Tibial nerve (tissue), 4 donors: Measurements from ENCODE around the gene ZFPM1. TPM values are rescaled to one million over a fixed set of nuclear protein-coding genes. Genes with fewer than 3 reads are reported as not detected.
A peak's percentile ranks its signal among the peaks of the same experiment; 100 is the strongest.

Source experiments
- DNase-seq, 2 donors: peaks; one replicate each; pipeline ENCODE4 v3.0.0-alpha.2; 2019; ENCODE audit warnings: low spot score in 2 of 2
- H3K27ac ChIP-seq, 4 donors: fragments of 200-600 bp; sonication (generic) in 3 of 4; one replicate each; pipeline ENCODE4 v1.5.1; 2017 to 2019; ENCODE audit warnings: mild to moderate bottlenecking in 1 of 4
- H3K27me3 ChIP-seq, 2 donors: fragments of 200-600 bp; sonication (generic) in 1 of 2; one replicate each; pipeline versions ENCODE4 v1.5.1 to v1.6.0; 2017 to 2019
- H3K36me3 ChIP-seq, 3 donors: fragments of 200-600 bp; sonication (generic); one replicate each; pipeline ENCODE4 v1.5.1; 2018 to 2019
- H3K4me1 ChIP-seq, 4 donors: fragments of 200-600 bp; sonication (generic) in 3 of 4; one replicate each; pipeline ENCODE4 v1.5.1; 2017 to 2019
- H3K4me3 ChIP-seq, 4 donors: fragments of 200-600 bp; sonication (generic) in 3 of 4; one replicate each; pipeline ENCODE4 v1.5.1; 2017 to 2019; ENCODE audit warnings: mild to moderate bottlenecking in 1 of 4, moderate library complexity in 1 of 4
- H3K9me3 ChIP-seq, 4 donors: fragments of 200-600 bp; sonication (generic) in 3 of 4; one replicate each; pipeline ENCODE4 v1.5.1; 2017 to 2019
- CTCF ChIP-seq, 5 experiments: fragments of 200-600 bp in 3 of 5; fragments of 450-650 bp in 2 of 5; sonication (generic) in 3 of 5; IDR thresholded peaks; one replicate each; pipeline ENCODE4 v1.5.1; 2016 to 2019; ENCODE audit warnings: antibody characterized with exemption in 5 of 5, mild to moderate bottlenecking in 3 of 5, moderate library complexity in 2 of 5
- EP300 ChIP-seq, 2 donors: sonication (generic); formaldehyde crosslinking; IDR thresholded peaks; one replicate each; pipeline ENCODE4 v1.6.1; 2017; ENCODE audit warnings: antibody characterized with exemption in 2 of 2, mild to moderate bottlenecking in 1 of 2
- POLR2A ChIP-seq, 2 donors: fragments of 450-650 bp; IDR thresholded peaks; one replicate each; pipeline ENCODE4 v1.6.1; 2017; ENCODE audit warnings: antibody characterized with exemption in 2 of 2, mild to moderate bottlenecking in 2 of 2, moderate library complexity in 2 of 2
- WGBS, 2 donors: methylation state at CpG; one replicate each; pipeline ENCODE4 v1.1.5; 2018; 5-methylcytosine and 5-hydroxymethylcytosine counted together
- total RNA-seq, 4 donors: library from RNA; depleted of rRNA; stranded (reverse); fragments of >200 nt; gene quantifications; one replicate each; pipeline ENCODE4 v1.1.0, GENCODE V29; 2016

The ZFPM1 gene
- total RNA-seq, 4 donors from 2014 or later = 0.44 to 1.2 (median 0.71) TPM

GRCh38 chr16:88448461-88449266, 4.4 kb upstream of the ZFPM1 start:
- DNase-seq = no peak
- H3K27me3 ChIP-seq = peaks cover 0 to under 1% of the 10 kb centered on the region in 2 donors
- H3K36me3 ChIP-seq = no peaks in the 10 kb centered on the region
- TF ChIP-seq CTCF (IDR thresholded peaks at IDR 0.05) = no peak
- no peak for TF ChIP-seq EP300 (IDR thresholded peaks at IDR 0.05)
- TF ChIP-seq POLR2A (IDR thresholded peaks at IDR 0.05) = no peak
- H3K9me3 ChIP-seq = no peaks in the 10 kb centered on the region
- no peak overlapping the region for H3K27ac ChIP-seq
- no peak overlapping the region for H3K4me3 ChIP-seq
- peaks cover 0 to 18% (median 3%) of the 10 kb centered on the region in 4 donors for H3K4me1 ChIP-seq
- 34 to 43% methylated on average over 21 to 25 of the region's 26 CpGs for WGBS, 2 donors

GRCh38 chr16:88449267-88449561, 3.9 kb upstream of the ZFPM1 start:
- TF ChIP-seq POLR2A (IDR thresholded peaks at IDR 0.05) (no peak), EP300 (IDR thresholded peaks at IDR 0.05) (no peak), CTCF (IDR thresholded peaks at IDR 0.05) (no peak)
- H3K9me3 ChIP-seq = no peaks in the 10 kb centered on the region

GRCh38 chr16:88451586-88452481, 1.2 kb upstream of the ZFPM1 start:
- H3K36me3 ChIP-seq = no peaks in the 10 kb centered on the region
- no peak for TF ChIP-seq POLR2A (IDR thresholded peaks at IDR 0.05)
- no peak for TF ChIP-seq EP300 (IDR thresholded peaks at IDR 0.05)
- no peak for TF ChIP-seq CTCF (IDR thresholded peaks at IDR 0.05)
- peaks cover 0 to 49% (median 28%) of the 10 kb centered on the region in 4 donors for H3K4me1 ChIP-seq
- no peak for DNase-seq
- peak overlapping the region in 2 of 4 donors; percentile 78 to 83 for H3K27ac ChIP-seq
- 58 to 72% methylated on average over 15 to 22 of the region's 30 CpGs for WGBS, 2 donors
- no peaks in the 10 kb centered on the region for H3K9me3 ChIP-seq
- H3K4me3 ChIP-seq = peak overlapping the region in 3 of 4 donors; percentile 48 to 68 (median 63)
- peaks cover 0 to 26% of the 10 kb centered on the region in 2 donors for H3K27me3 ChIP-seq

More at GRCh38 chr16:88449267-88449561, 3.9 kb upstream of the ZFPM1 start:
- no peak for DNase-seq
- peaks cover 0 to 6% of the 10 kb centered on the region in 2 donors for H3K27me3 ChIP-seq
- peaks cover 0 to 24% (median 9%) of the 10 kb centered on the region in 4 donors for H3K4me1 ChIP-seq
- H3K36me3 ChIP-seq = no peaks in the 10 kb centered on the region
- H3K4me3 ChIP-seq = no peak overlapping the region
- H3K27ac ChIP-seq = no peak overlapping the region
- WGBS, 2 donors = 64 to 73% methylated on average over 5 of the region's 5 CpGs

GRCh38 chr16:88452482-88453216, 431 bp upstream of the ZFPM1 start:
- H3K36me3 ChIP-seq = no peaks in the 10 kb centered on the region
- whole genome bisulfite sequencing, 2 donors = 2 to 5% methylated on average over 31 to 35 of the region's 72 CpGs
- no peaks in the 10 kb centered on the region for H3K9me3 ChIP-seq
- H3K4me1 ChIP-seq = peaks cover 0 to 49% (median 29%) of the 10 kb centered on the region in 4 donors
- peak; percentile 91 to 93 for DNase-seq
- peak overlapping the region; percentile 29 to 68 (median 56) for H3K4me3 ChIP-seq
- H3K27me3 ChIP-seq = peaks cover 0 to 29% of the 10 kb centered on the region in 2 donors
- TF ChIP-seq POLR2A (IDR thresholded peaks at IDR 0.05) (no peak), CTCF (IDR thresholded peaks at IDR 0.05) (no peak), EP300 (IDR thresholded peaks at IDR 0.05) (no peak)
- H3K27ac ChIP-seq = peak overlapping the region in 3 of 4 donors; percentile 78 to 83 (median 80)
